Natural killer cell (primary cell): ENCODE data around the gene CRIP1. TPM values are rescaled to one million over a fixed set of nuclear protein-coding genes. Genes with fewer than 3 reads are reported as not detected.

ENCODE experiments used
- ATAC-seq, 3 donors: fragments of 150-1000 bp in 2 of 3; fragments of 200-7000 bp in 1 of 3; cut with Tn5 transposase; 1 replicate in 1 of 3; 2 replicates in 2 of 3; pipeline ENCODE4 v1.10.0; 2021; ENCODE audit warnings: mild to moderate bottlenecking in 2 of 3, moderate library complexity in 2 of 3
- DNase-seq, 2 donors: peaks; one replicate each; pipeline versions ENCODE4 v3.0.0 to v3.0.0-alpha.2; 2013 to 2021; ENCODE audit warnings: mixed read lengths in 1 of 2
- H3K27ac ChIP-seq: one replicate; pipeline ENCODE4 v1.5.1; 2013; ENCODE audit warnings: mild to moderate bottlenecking, low read length
- H3K27me3 ChIP-seq: one replicate; pipeline ENCODE4 v1.6.1; 2013; ENCODE audit warnings: low read length; ENCODE audit not compliant: control insufficient read depth, insufficient read depth
- H3K36me3 ChIP-seq: one replicate; pipeline ENCODE4 v1.6.1; 2013; ENCODE audit warnings: low read length; ENCODE audit not compliant: control insufficient read depth, insufficient read depth
- H3K4me1 ChIP-seq: one replicate; pipeline ENCODE4 v1.6.1; 2013; ENCODE audit warnings: low read length; ENCODE audit not compliant: control insufficient read depth, insufficient read depth
- H3K4me3 ChIP-seq: one replicate; pipeline ENCODE4 v1.5.1; 2013; ENCODE audit warnings: low read length
- H3K9me3 ChIP-seq: one replicate; pipeline ENCODE4 v1.6.1; 2013; ENCODE audit warnings: low read length; ENCODE audit not compliant: control insufficient read depth, insufficient read depth
- H3K27ac Mint-ChIP-seq, 2 donors: one replicate each; pipeline ENCODE4 v1.8.0; 2022; ENCODE audit warnings: mild to moderate bottlenecking in 2 of 2, mixed read lengths in 2 of 2, moderate library complexity in 1 of 2
- H3K27me3 Mint-ChIP-seq, 2 donors: one replicate each; pipeline ENCODE4 v1.8.0; 2022; ENCODE audit warnings: low read depth in 2 of 2, mixed read lengths in 2 of 2
- H3K36me3 Mint-ChIP-seq: one replicate; pipeline ENCODE4 v1.8.0; 2022; ENCODE audit warnings: mixed read lengths
- H3K4me1 Mint-ChIP-seq, 2 donors: one replicate each; pipeline ENCODE4 v1.8.0; 2022; ENCODE audit warnings: mixed read lengths in 2 of 2
- H3K4me3 Mint-ChIP-seq: one replicate; pipeline ENCODE4 v1.8.0; 2022; ENCODE audit warnings: mild to moderate bottlenecking, moderate library complexity, mixed read lengths
- H3K9me3 Mint-ChIP-seq, 2 donors: one replicate each; pipeline ENCODE4 v1.8.0; 2022; ENCODE audit warnings: mixed read lengths in 2 of 2
- WGBS: methylation state at CpG from one replicate; pipeline ENCODE4 v1.1.7; 2013; ENCODE audit warnings: missing lambda C conversion rate; ENCODE audit not compliant: insufficient coverage; 5-methylcytosine and 5-hydroxymethylcytosine counted together
- intact Hi-C: fragments of 100-400 bp; cut with micrococcal nuclease; formaldehyde crosslinking; loops from one replicate; pipeline ENCODE4 v1.14.2; 2022
- total RNA-seq, 4 donors: library from RNA; stranded (reverse); fragments of 120-200 nt in 1 of 4; gene quantifications; one replicate each; pipeline versions ENCODE4 v1.2.3 to v1.2.4, GENCODE V29; 2013 to 2022
- TF ChIP-seq, protein P1 (sequence below): fragments of 200-600 bp; IDR thresholded peaks from one replicate; pipeline ENCODE4 v1.8.0; 2022; ENCODE audit warnings: antibody characterized with exemption

The CRIP1 gene
- total RNA-seq, 3 donors from 2014 or later (not counting 1 experiment from before 2014, with no cell fraction given) = 276 to 334 (median 290) TPM

GRCh38 chr14:105482486-105483110 lies 4.1 kb upstream of the CRIP1 start:
- H3K27me3 ChIP-seq = peaks cover 2% of the 10 kb centered on the region
- Mint-ChIP-seq H3K27ac (peak overlapping the region; percentile 95 to 100), H3K36me3 (no peaks in the 10 kb centered on the region), H3K4me1 (peaks cover 13 to 69% of the 10 kb centered on the region in 2 donors), H3K27me3 (peaks cover 0 to 3% of the 10 kb centered on the region in 2 donors), H3K4me3 (peak overlapping the region; percentile 67), H3K9me3 (no peaks in the 10 kb centered on the region)
- no peaks in the 10 kb centered on the region for H3K9me3 ChIP-seq
- DNase-seq = no peak
- WGBS = 91% methylated on average over 18 of the region's 18 CpGs
- H3K4me1 ChIP-seq = peaks cover 83% of the 10 kb centered on the region
- intact Hi-C loops = loop anchor here (1.0 kb wide), 1 partner anchor 8 kb away; no protein-coding TSS in a partner anchor
- H3K36me3 ChIP-seq = no peaks in the 10 kb centered on the region
- ATAC-seq = no peak
- TF ChIP-seq, protein P1, sequence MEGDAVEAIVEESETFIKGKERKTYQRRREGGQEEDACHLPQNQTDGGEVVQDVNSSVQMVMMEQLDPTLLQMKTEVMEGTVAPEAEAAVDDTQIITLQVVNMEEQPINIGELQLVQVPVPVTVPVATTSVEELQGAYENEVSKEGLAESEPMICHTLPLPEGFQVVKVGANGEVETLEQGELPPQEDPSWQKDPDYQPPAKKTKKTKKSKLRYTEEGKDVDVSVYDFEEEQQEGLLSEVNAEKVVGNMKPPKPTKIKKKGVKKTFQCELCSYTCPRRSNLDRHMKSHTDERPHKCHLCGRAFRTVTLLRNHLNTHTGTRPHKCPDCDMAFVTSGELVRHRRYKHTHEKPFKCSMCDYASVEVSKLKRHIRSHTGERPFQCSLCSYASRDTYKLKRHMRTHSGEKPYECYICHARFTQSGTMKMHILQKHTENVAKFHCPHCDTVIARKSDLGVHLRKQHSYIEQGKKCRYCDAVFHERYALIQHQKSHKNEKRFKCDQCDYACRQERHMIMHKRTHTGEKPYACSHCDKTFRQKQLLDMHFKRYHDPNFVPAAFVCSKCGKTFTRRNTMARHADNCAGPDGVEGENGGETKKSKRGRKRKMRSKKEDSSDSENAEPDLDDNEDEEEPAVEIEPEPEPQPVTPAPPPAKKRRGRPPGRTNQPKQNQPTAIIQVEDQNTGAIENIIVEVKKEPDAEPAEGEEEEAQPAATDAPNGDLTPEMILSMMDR = no peak
- no peak overlapping the region for H3K4me3 ChIP-seq
- peak overlapping the region; percentile 98 for H3K27ac ChIP-seq

GRCh38 chr14:105483300-105484068 lies 3.2 kb upstream of the CRIP1 start:
- Mint-ChIP-seq H3K36me3 (no peaks in the 10 kb centered on the region), H3K4me1 (peaks cover 18 to 76% of the 10 kb centered on the region in 2 donors), H3K9me3 (no peaks in the 10 kb centered on the region), H3K27me3 (peaks cover 0 to 3% of the 10 kb centered on the region in 2 donors), H3K27ac (peak overlapping the region; percentile 95 to 100), H3K4me3 (no peak overlapping the region)
- Histone ChIP-seq H3K36me3 (peaks cover 2% of the 10 kb centered on the region), H3K27ac (peak overlapping the region; percentile 98), H3K4me1 (peaks cover 87% of the 10 kb centered on the region), H3K4me3 (no peak overlapping the region), H3K9me3 (no peaks in the 10 kb centered on the region), H3K27me3 (peaks cover 2% of the 10 kb centered on the region)
- TF ChIP-seq, protein P1 = no peak
- 91% methylated on average over 18 of the region's 18 CpGs for WGBS
- ATAC-seq (no peak), DNase-seq (peak in 1 of 2 donors; percentile 28)
- intact Hi-C loops = no loop called here

DNA sequence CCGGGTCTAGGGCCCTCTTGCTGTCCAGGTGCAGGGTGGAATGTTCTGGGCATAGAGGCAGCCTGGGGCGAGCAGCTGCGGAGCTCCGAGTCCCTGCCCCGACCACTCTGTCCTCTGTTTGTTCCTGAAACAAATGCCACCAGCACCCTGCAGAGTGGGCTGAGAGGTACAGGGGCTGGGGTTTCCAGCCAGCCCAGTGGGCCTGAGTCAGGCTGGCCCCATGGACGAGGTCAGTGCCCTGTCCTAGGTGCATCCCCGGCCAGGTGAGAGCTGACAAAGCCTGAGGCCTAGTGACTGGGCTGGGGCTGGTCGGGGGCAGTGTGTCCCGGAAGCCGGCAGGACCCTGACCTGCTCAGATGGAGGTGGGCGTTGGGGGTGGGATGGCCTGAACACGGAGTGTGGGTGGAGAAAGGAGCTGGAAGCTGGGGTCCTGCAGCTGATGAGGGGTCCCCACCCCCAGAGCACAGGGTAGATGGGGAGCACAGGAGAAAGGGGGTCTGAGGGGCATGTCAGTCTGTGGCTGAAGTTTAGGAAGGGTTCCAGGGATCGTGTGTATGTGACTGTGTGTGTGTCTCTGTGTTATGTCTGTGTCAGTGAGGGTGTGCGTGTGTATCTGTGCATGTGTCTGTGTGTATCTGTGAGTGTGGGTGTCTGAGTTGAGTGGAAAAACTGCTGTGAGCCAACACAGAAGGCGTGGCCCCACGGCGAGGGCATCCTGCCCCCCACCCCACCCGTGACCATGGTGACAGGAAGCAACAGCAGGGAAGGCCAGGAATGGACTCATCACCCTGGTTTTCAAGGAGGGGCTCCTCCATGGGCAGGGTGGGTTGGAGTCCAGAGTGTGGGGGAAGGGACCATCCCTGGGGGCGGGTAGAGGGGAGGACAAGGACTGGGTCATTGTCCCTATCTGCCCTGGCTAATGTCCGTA lies 2.4 kb upstream of the CRIP1 start:
- Histone ChIP-seq H3K27me3 (peaks cover under 1% of the 10 kb centered on the region), H3K36me3 (peaks cover 6% of the 10 kb centered on the region), H3K4me3 (no peak overlapping the region), H3K4me1 (peaks cover 94% of the 10 kb centered on the region), H3K9me3 (no peaks in the 10 kb centered on the region), H3K27ac (peak overlapping the region; percentile 98)
- Mint-ChIP-seq H3K27me3 (peaks cover 0 to 3% of the 10 kb centered on the region in 2 donors), H3K4me3 (peak overlapping the region; percentile 19), H3K27ac (peak overlapping the region; percentile 94 to 100), H3K36me3 (no peaks in the 10 kb centered on the region), H3K4me1 (peaks cover 20 to 84% of the 10 kb centered on the region in 2 donors), H3K9me3 (no peaks in the 10 kb centered on the region)
- 77% methylated on average over 20 of the region's 20 CpGs for WGBS
- intact Hi-C loops = no loop called here
- ATAC-seq (no peak), DNase-seq (peak in 1 of 2 donors; percentile 82)
- TF ChIP-seq, protein P1 = no peak
